Measurements from ENCODE around the gene C1QL1.

Gene C1QL1

GRCh38 chr17:44992242-44992939, 24.3 kb upstream of the C1QL1 start:
- Histone ChIP-seq H3K36me3 (ENCODE audit: insufficient read depth, low read length) (no peaks in the 10 kb centered on the region), H3K4me1 (ENCODE audit: insufficient read depth, low read length) (peaks cover 9% of the 10 kb centered on the region), H4K20me1 (ENCODE audit: insufficient read depth, low read length) (no peaks in the 10 kb centered on the region; the same call in 1 of the 2 replicates), H3K9me3 (ENCODE audit: insufficient read depth, low read length, severe bottlenecking) (no peaks in the 10 kb centered on the region), H2AFZ (ENCODE audit: low read depth, low read length) (no peak overlapping the region), H3K27me3 (ENCODE audit: insufficient read depth, low read length, poor library complexity) (no peaks in the 10 kb centered on the region), H3K9ac (ENCODE audit: low read depth, low read length) (no peak overlapping the region), H3K4me3 (ENCODE audit: low read depth in 1 of 2, low read length in 2 of 2) (no peak overlapping the region), H3K4me2 (ENCODE audit: insufficient read depth, low read length) (no peak overlapping the region), H3K27ac (ENCODE audit: low read length) (no peak overlapping the region), H3K79me2 (ENCODE audit: insufficient read depth, low read length) (no peaks in the 10 kb centered on the region)
- TF ChIP-seq EZH2 (IDR thresholded peaks at IDR 0.05; ENCODE audit: borderline replicate concordance, low read depth, low read length, severe bottlenecking) = no peak
- TF ChIP-seq CTCF (IDR thresholded peaks at IDR 0.05; ENCODE audit: borderline replicate concordance, extremely low read depth, low read length, poor library complexity, severe bottlenecking) = no peak
- ATAC-seq (ENCODE audit: insufficient read depth, low read depth) (no peak), DNase-seq (no peak)

GRCh38 chr17:44990994-44991393, 22.9 kb upstream of the C1QL1 start:
- Histone ChIP-seq H3K79me2 (ENCODE audit: insufficient read depth, low read length) (no peaks in the 10 kb centered on the region), H3K4me1 (ENCODE audit: insufficient read depth, low read length) (peaks cover 22% of the 10 kb centered on the region), H3K4me3 (ENCODE audit: low read depth in 1 of 2, low read length in 2 of 2) (no peak overlapping the region), H3K27me3 (ENCODE audit: insufficient read depth, low read length, poor library complexity) (no peaks in the 10 kb centered on the region), H3K27ac (ENCODE audit: low read length) (no peak overlapping the region), H3K36me3 (ENCODE audit: insufficient read depth, low read length) (no peaks in the 10 kb centered on the region), H2AFZ (ENCODE audit: low read depth, low read length) (no peak overlapping the region), H3K4me2 (ENCODE audit: insufficient read depth, low read length) (no peak overlapping the region), H3K9me3 (ENCODE audit: insufficient read depth, low read length, severe bottlenecking) (no peaks in the 10 kb centered on the region), H4K20me1 (ENCODE audit: insufficient read depth, low read length) (no peaks in the 10 kb centered on the region; the same call in 1 of the 2 replicates), H3K9ac (ENCODE audit: low read depth, low read length) (no peak overlapping the region)
- TF ChIP-seq CTCF (IDR thresholded peaks at IDR 0.05; ENCODE audit: borderline replicate concordance, extremely low read depth, low read length, poor library complexity, severe bottlenecking) (no peak), EZH2 (IDR thresholded peaks at IDR 0.05; ENCODE audit: borderline replicate concordance, low read depth, low read length, severe bottlenecking) (no peak)
- ATAC-seq (ENCODE audit: insufficient read depth, low read depth) (no peak), DNase-seq (no peak)

GRCh38 chr17:44989552-44990138, 21.5 kb upstream of the C1QL1 start:
- Histone ChIP-seq H4K20me1 (ENCODE audit: insufficient read depth, low read length) (no peaks in the 10 kb centered on the region; the same call in 1 of the 2 replicates), H3K4me1 (ENCODE audit: insufficient read depth, low read length) (peaks cover 24% of the 10 kb centered on the region), H3K4me2 (ENCODE audit: insufficient read depth, low read length) (no peak overlapping the region), H3K27ac (ENCODE audit: low read length) (no peak overlapping the region), H3K4me3 (ENCODE audit: low read depth in 1 of 2, low read length in 2 of 2) (no peak overlapping the region), H3K36me3 (ENCODE audit: insufficient read depth, low read length) (no peaks in the 10 kb centered on the region), H3K79me2 (ENCODE audit: insufficient read depth, low read length) (no peaks in the 10 kb centered on the region), H3K9me3 (ENCODE audit: insufficient read depth, low read length, severe bottlenecking) (no peaks in the 10 kb centered on the region), H3K9ac (ENCODE audit: low read depth, low read length) (no peak overlapping the region), H2AFZ (ENCODE audit: low read depth, low read length) (no peak overlapping the region), H3K27me3 (ENCODE audit: insufficient read depth, low read length, poor library complexity) (no peaks in the 10 kb centered on the region)
- ATAC-seq (ENCODE audit: insufficient read depth, low read depth) (no peak), DNase-seq (no peak)
- TF ChIP-seq EZH2 (IDR thresholded peaks at IDR 0.05; ENCODE audit: borderline replicate concordance, low read depth, low read length, severe bottlenecking) = no peak
- no peak for TF ChIP-seq CTCF (IDR thresholded peaks at IDR 0.05; ENCODE audit: borderline replicate concordance, extremely low read depth, low read length, poor library complexity, severe bottlenecking)
